Body of pancreas (tissue), 4 donors: ENCODE measurements around the gene ST6GALNAC4.

ENCODE experiments used
- POLR2A ChIP-seq, 3 donors: fragments of 450-650 bp; IDR thresholded peaks; one replicate each; pipeline ENCODE4 v1.6.1; 2016; ENCODE audit warnings: antibody characterized with exemption in 3 of 3, mild to moderate bottlenecking in 2 of 3
- TF ChIP-seq, protein P1 (sequence below), 7 experiments: fragments of 450-650 bp in 4 of 7; fragments of 200-600 bp in 3 of 7; sonication (generic) in 3 of 7; IDR thresholded peaks; one replicate each; pipeline ENCODE4 v1.5.1; 2016 to 2019; ENCODE audit warnings: antibody characterized with exemption in 7 of 7

DNA sequence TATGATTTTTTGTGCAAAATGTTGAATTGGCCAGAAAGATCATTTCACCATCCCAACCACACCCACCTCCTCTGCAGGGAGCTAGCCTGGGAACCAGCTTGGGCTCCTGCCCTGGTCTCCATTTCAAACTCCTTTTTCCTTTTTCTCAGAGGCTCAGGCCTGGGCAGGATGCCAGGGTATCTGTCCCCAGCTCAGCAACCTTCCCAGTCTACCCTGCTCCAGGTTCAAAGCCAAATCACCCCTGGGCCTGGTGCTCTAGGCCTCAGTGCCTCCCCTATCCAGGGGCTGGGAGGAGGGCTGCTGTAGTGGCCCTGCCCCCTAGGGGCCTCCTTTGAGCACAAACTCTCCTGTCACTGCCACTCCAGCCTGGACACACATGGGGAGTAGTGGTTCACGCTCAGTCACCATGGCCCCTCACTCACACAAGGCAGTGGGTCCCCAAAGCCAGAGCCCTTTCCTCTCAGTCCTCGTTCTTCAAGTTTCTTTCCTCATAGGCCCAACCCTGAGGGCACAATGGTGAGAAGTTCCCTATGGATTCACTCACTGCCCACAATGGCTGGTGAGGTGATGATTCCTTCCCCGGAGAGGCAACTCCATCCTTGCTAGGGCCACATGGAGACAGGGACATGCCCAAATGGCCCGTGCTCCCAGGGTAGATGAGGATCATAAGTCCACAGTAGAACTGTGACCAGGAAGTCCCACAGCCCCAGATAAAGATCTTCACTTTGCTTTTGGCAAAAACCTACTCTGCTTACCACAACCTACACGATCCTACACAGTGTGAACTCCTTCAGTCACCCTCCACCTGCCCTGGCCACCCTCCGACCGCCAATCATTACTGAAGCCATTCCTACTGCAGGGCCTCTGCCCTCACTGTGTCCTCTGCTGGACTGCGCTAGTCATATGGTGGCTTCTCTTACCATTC is 1.6 kb upstream of the ST6GALNAC4 start:
- TF ChIP-seq, protein P1, sequence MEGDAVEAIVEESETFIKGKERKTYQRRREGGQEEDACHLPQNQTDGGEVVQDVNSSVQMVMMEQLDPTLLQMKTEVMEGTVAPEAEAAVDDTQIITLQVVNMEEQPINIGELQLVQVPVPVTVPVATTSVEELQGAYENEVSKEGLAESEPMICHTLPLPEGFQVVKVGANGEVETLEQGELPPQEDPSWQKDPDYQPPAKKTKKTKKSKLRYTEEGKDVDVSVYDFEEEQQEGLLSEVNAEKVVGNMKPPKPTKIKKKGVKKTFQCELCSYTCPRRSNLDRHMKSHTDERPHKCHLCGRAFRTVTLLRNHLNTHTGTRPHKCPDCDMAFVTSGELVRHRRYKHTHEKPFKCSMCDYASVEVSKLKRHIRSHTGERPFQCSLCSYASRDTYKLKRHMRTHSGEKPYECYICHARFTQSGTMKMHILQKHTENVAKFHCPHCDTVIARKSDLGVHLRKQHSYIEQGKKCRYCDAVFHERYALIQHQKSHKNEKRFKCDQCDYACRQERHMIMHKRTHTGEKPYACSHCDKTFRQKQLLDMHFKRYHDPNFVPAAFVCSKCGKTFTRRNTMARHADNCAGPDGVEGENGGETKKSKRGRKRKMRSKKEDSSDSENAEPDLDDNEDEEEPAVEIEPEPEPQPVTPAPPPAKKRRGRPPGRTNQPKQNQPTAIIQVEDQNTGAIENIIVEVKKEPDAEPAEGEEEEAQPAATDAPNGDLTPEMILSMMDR (IDR thresholded peaks at IDR 0.05): no peak
- TF ChIP-seq POLR2A (IDR thresholded peaks at IDR 0.05): no peak
